Mesenchymal stem cell (in vitro differentiated cells and primary cell): ENCODE results near the gene SNAI3.

ENCODE experiments used
- DNase-seq: peaks from one replicate; pipeline ENCODE4 v3.0.0-alpha.2; 2013
- H2AFZ ChIP-seq: one replicate; pipeline ENCODE4 v1.6.1; 2013; ENCODE audit warnings: low read depth, mild to moderate bottlenecking, control low read depth, inconsistent platforms, low read length, moderate library complexity
- H2AK5ac ChIP-seq: 2 replicates; pipeline ENCODE4 v1.6.1; 2013; ENCODE audit warnings: low read length, moderate library complexity, mild to moderate bottlenecking, inconsistent platforms; ENCODE audit not compliant: severe bottlenecking
- H2BK120ac ChIP-seq: one replicate; pipeline ENCODE4 v1.6.1; 2013; ENCODE audit warnings: low read depth, mild to moderate bottlenecking, inconsistent platforms, low read length, moderate library complexity
- H2BK12ac ChIP-seq, 2 experiments: one replicate each; pipeline ENCODE4 v1.6.1; 2013; ENCODE audit warnings: inconsistent platforms in 2 of 2, low read length in 2 of 2, mild to moderate bottlenecking in 2 of 2, moderate library complexity in 2 of 2, control low read depth in 1 of 2
- H2BK15ac ChIP-seq: one replicate; pipeline ENCODE4 v1.6.1; 2013; ENCODE audit warnings: mild to moderate bottlenecking, low read depth, inconsistent platforms; ENCODE audit not compliant: poor library complexity, severe bottlenecking
- H2BK5ac ChIP-seq: 2 replicates; pipeline ENCODE4 v1.6.1; 2013; ENCODE audit warnings: low read depth, mild to moderate bottlenecking, low read length, control low read depth, inconsistent platforms; ENCODE audit not compliant: poor library complexity, severe bottlenecking
- H3K14ac ChIP-seq, 2 experiments: one replicate each; pipeline ENCODE4 v1.6.1; 2013; ENCODE audit warnings: inconsistent platforms in 2 of 2, low read length in 2 of 2, control low read depth in 1 of 2, mild to moderate bottlenecking in 1 of 2, moderate library complexity in 1 of 2
- H3K18ac ChIP-seq, 2 experiments: one replicate each; pipeline ENCODE4 v1.6.1; 2013; ENCODE audit warnings: inconsistent platforms in 2 of 2, low read length in 2 of 2, control low read depth in 1 of 2, low read depth in 1 of 2, mild to moderate bottlenecking in 1 of 2
- H3K23ac ChIP-seq, 2 experiments: one replicate each; pipeline ENCODE4 v1.6.1; 2013; ENCODE audit warnings: inconsistent platforms in 2 of 2, low read length in 2 of 2, mild to moderate bottlenecking in 2 of 2, moderate library complexity in 2 of 2, control low read depth in 1 of 2
- H3K27ac ChIP-seq: 2 replicates; pipeline ENCODE4 v1.5.1; 2013; ENCODE audit warnings: mild to moderate bottlenecking, moderate library complexity, low read length, control low read depth, inconsistent platforms; ENCODE audit not compliant: poor library complexity, severe bottlenecking
- H3K27me3 ChIP-seq, 2 experiments: 2 replicates each; pipeline versions ENCODE4 v1.6.1 to v1.7.0; 2013; ENCODE audit warnings: low read length in 2 of 2, mild to moderate bottlenecking in 2 of 2, moderate library complexity in 2 of 2, control low read depth in 1 of 2, inconsistent platforms in 1 of 2; ENCODE audit not compliant: control insufficient read depth in 1 of 2, insufficient read depth in 1 of 2
- H3K36me3 ChIP-seq, 2 experiments: 2 replicates each; pipeline versions ENCODE4 v1.6.1 to v1.7.0; 2013; ENCODE audit warnings: low read length in 2 of 2, control low read depth in 1 of 2, inconsistent platforms in 1 of 2, low read depth in 1 of 2, mild to moderate bottlenecking in 1 of 2; ENCODE audit not compliant: insufficient read depth in 2 of 2, control insufficient read depth in 1 of 2
- H3K4ac ChIP-seq, 2 experiments: one replicate each; pipeline ENCODE4 v1.6.1; 2013; ENCODE audit warnings: inconsistent platforms in 2 of 2, low read length in 2 of 2, mild to moderate bottlenecking in 2 of 2, moderate library complexity in 2 of 2, control low read depth in 1 of 2, low read depth in 1 of 2
- H3K4me1 ChIP-seq: 2 replicates; pipeline ENCODE4 v1.6.1; 2013; ENCODE audit warnings: low read depth, low read length, control low read depth; ENCODE audit not compliant: control insufficient read depth, insufficient read depth
- H3K4me2 ChIP-seq: 2 replicates; pipeline ENCODE4 v1.6.1; 2013; ENCODE audit warnings: low read length, mild to moderate bottlenecking, inconsistent platforms; ENCODE audit not compliant: poor library complexity, severe bottlenecking
- H3K4me3 ChIP-seq, 2 experiments: 2 replicates each; pipeline versions ENCODE4 v1.5.1 to v1.7.0; 2013; ENCODE audit warnings: low read length in 2 of 2, mild to moderate bottlenecking in 2 of 2, control low read depth in 1 of 2, low read depth in 1 of 2; ENCODE audit not compliant: insufficient read depth in 1 of 2
- H3K79me1 ChIP-seq: replicated peaks from 2 replicates; pipeline ENCODE4 v1.6.1; 2013; ENCODE audit warnings: mild to moderate bottlenecking, control low read depth, low read length, inconsistent platforms; ENCODE audit not compliant: poor library complexity, severe bottlenecking
- H3K9ac ChIP-seq: 2 replicates; pipeline ENCODE4 v1.7.0; 2013; ENCODE audit warnings: mild to moderate bottlenecking, low read length, moderate library complexity
- H3K9me3 ChIP-seq: 2 replicates; pipeline ENCODE4 v1.7.0; 2013; ENCODE audit warnings: mild to moderate bottlenecking, low read length; ENCODE audit not compliant: control insufficient read depth
- H4K8ac ChIP-seq: one replicate; pipeline ENCODE4 v1.6.1; 2013; ENCODE audit warnings: inconsistent platforms, mild to moderate bottlenecking, low read length, moderate library complexity
- H4K91ac ChIP-seq: one replicate; pipeline ENCODE4 v1.6.1; 2013; ENCODE audit warnings: mild to moderate bottlenecking, low read length, inconsistent platforms
- WGBS: methylation state at CpG from one replicate; pipeline ENCODE4 v1.1.7; 2013; ENCODE audit warnings: mixed read lengths; 5-methylcytosine and 5-hydroxymethylcytosine counted together

Gene SNAI3

GRCh38 chr16:88653596-88654362, 32.5 kb downstream of the SNAI3 start:
- H2BK5ac ChIP-seq: no peak overlapping the region
- no peak overlapping the region for H3K27ac ChIP-seq
- DNase-seq: no peak
- WGBS: 92% methylated on average over 32 of the region's 32 CpGs
- H3K23ac ChIP-seq: no peak overlapping the region
- no peak overlapping the region for H2BK12ac ChIP-seq
- no peaks in the 10 kb centered on the region for H3K9me3 ChIP-seq
- peaks cover 50 to 68% of the 10 kb centered on the region in 2 experiments for H3K36me3 ChIP-seq
- no peaks in the 10 kb centered on the region for H3K27me3 ChIP-seq
- peaks cover 46% of the 10 kb centered on the region for H3K4me1 ChIP-seq
- no peak overlapping the region for H3K18ac ChIP-seq
- H3K79me1 ChIP-seq: peaks cover 12% of the 10 kb centered on the region
- no peak overlapping the region for H3K4ac ChIP-seq
- H3K9ac ChIP-seq: no peak overlapping the region
- no peak overlapping the region for H3K4me3 ChIP-seq
- H2AFZ ChIP-seq: no peak overlapping the region
- H3K14ac ChIP-seq: no peak overlapping the region
- no peak overlapping the region for H2BK120ac ChIP-seq
- no peak overlapping the region for H3K4me2 ChIP-seq
- H4K8ac ChIP-seq: no peak overlapping the region
- no peak overlapping the region for H2BK15ac ChIP-seq
- no peak overlapping the region for H4K91ac ChIP-seq
- H2AK5ac ChIP-seq: no peak overlapping the region

DNA sequence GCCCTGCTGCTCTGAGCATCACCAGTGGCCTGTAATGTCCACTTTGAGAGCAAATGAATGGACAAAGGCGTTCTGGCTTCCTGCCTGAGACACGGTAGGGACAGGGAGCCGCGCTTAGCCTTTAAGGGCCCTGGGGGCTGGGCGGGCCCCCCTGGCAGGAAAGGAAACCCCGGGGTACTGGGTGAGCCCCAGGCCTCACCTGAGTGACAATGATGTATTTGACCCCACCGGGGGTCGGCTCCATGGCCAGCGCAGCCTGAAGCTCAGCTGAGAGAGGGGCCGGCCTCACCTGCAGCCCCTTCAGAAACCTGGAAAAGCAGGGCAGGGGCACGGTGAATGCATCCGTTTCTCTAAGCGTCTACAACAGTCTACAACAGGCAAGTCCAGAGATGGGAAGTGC, 33.2 kb downstream of the SNAI3 start:
- Histone ChIP-seq H3K79me1 (peaks cover 13% of the 10 kb centered on the region), H3K14ac (no peak overlapping the region), H2BK120ac (no peak overlapping the region), H4K8ac (no peak overlapping the region), H3K27ac (no peak overlapping the region), H3K9me3 (no peaks in the 10 kb centered on the region), H3K4me2 (no peak overlapping the region), H2AK5ac (no peak overlapping the region), H3K27me3 (no peaks in the 10 kb centered on the region), H4K91ac (no peak overlapping the region), H3K36me3 (peaks cover 46 to 63% of the 10 kb centered on the region in 2 experiments), H3K4me1 (peaks cover 50% of the 10 kb centered on the region), H3K18ac (no peak overlapping the region), H2AFZ (no peak overlapping the region), H2BK5ac (no peak overlapping the region), H3K4me3 (no peak overlapping the region), H2BK12ac (no peak overlapping the region), H2BK15ac (no peak overlapping the region), H3K9ac (no peak overlapping the region), H3K23ac (no peak overlapping the region), H3K4ac (no peak overlapping the region)
- 92% methylated on average over 13 of the region's 13 CpGs for WGBS
- no peak for DNase-seq

DNA sequence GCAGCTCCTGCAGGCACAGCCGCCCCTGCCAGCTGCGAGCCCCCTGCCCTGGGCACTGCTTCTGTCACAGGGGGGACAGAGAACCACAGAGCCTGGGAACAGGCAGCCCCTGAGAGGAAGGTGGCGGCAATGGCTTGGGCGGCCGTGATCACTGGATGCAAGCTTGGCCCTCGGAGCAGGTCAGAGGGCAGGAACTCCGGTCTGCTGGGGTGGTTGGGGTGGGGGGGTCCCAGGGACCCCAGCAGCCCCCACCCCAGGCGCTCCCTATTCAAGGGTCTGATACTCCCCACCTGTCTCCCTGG, 33.6 kb downstream of the SNAI3 start:
- H2BK120ac ChIP-seq: peak overlapping the region; percentile 0
- no peak overlapping the region for H3K23ac ChIP-seq
- no peak overlapping the region for H2BK5ac ChIP-seq
- H4K8ac ChIP-seq: no peak overlapping the region
- H3K14ac ChIP-seq: no peak overlapping the region
- WGBS: 99% methylated on average over 8 of the region's 8 CpGs
- H3K79me1 ChIP-seq: peaks cover 14% of the 10 kb centered on the region
- H2BK12ac ChIP-seq: peak overlapping the region in 1 of 2 experiments; percentile 31
- H3K9ac ChIP-seq: no peak overlapping the region
- H3K27ac ChIP-seq: no peak overlapping the region
- H3K27me3 ChIP-seq: no peaks in the 10 kb centered on the region
- no peak overlapping the region for H3K4me2 ChIP-seq
- H3K4me3 ChIP-seq: no peak overlapping the region
- H4K91ac ChIP-seq: peak overlapping the region; percentile 35
- no peak overlapping the region for H2AK5ac ChIP-seq
- H3K4me1 ChIP-seq: peaks cover 54% of the 10 kb centered on the region
- H2BK15ac ChIP-seq: no peak overlapping the region
- no peak overlapping the region for H3K18ac ChIP-seq
- no peaks in the 10 kb centered on the region for H3K9me3 ChIP-seq
- peaks cover 42 to 63% of the 10 kb centered on the region in 2 experiments for H3K36me3 ChIP-seq
- no peak overlapping the region for H3K4ac ChIP-seq
- no peak overlapping the region for H2AFZ ChIP-seq
- DNase-seq: no peak

GRCh38 chr16:88651989-88652761, 34.1 kb downstream of the SNAI3 start:
- Histone ChIP-seq H3K27me3 (no peaks in the 10 kb centered on the region), H2BK12ac (peak overlapping the region in 1 of 2 experiments; percentile 31), H3K18ac (peak overlapping the region in 1 of 2 experiments; percentile 52), H4K8ac (peak overlapping the region; percentile 66), H4K91ac (peak overlapping the region; percentile 70), H3K4ac (no peak overlapping the region), H3K4me3 (no peak overlapping the region), H3K9ac (no peak overlapping the region), H2BK15ac (peak overlapping the region; percentile 26), H2BK120ac (peak overlapping the region; percentile 87), H2AFZ (no peak overlapping the region), H3K4me1 (peaks cover 57% of the 10 kb centered on the region), H3K4me2 (no peak overlapping the region), H3K14ac (no peak overlapping the region), H3K23ac (no peak overlapping the region), H3K36me3 (peaks cover 37 to 63% of the 10 kb centered on the region in 2 experiments), H3K79me1 (peaks cover 14% of the 10 kb centered on the region), H3K9me3 (no peaks in the 10 kb centered on the region), H3K27ac (no peak overlapping the region), H2BK5ac (no peak overlapping the region), H2AK5ac (no peak overlapping the region)
- WGBS: 88% methylated on average over 29 of the region's 29 CpGs
- no peak for DNase-seq
